HepG2 (cell line): ENCODE results near the gene IL11RA. TPM values are rescaled to one million over a fixed set of nuclear protein-coding genes. Genes with fewer than 3 reads are reported as not detected.

Experiments
- ATAC-seq: fragments of 200-7000 bp; cut with Tn5 transposase; 3 replicates; pipeline ENCODE4 v1.9.1; 2020; ENCODE audit warnings: mild to moderate bottlenecking, moderate library complexity
- BruUV-seq: library from RNA; stranded (reverse); fragments of 400-500 nt; replicated peaks from 2 replicates; lab custom pipeline; 2021; lab: Mats Ljungman, UMichigan
- CTCF ChIA-PET: fragments of 300-600 bp; formaldehyde crosslinking; extraction: SDS; loops from one replicate; lab custom pipeline; 2021; ENCODE audit warnings: low total read pairs, inconsistent platforms, low intra/inter-chr PET ratio; lab: Yijun Ruan, JAX
- POLR2A ChIA-PET: fragments of 350-600 bp; sonication (Branson Sonifier 250); formaldehyde crosslinking; loops from one replicate; lab custom pipeline; 2020; ENCODE audit warnings: antibody characterized with exemption, inconsistent platforms; lab: Yijun Ruan, JAX
- DNase-seq: peaks from one replicate; pipeline ENCODE4 v3.0.0-alpha.2; 2015; ENCODE audit warnings: low spot score
- FAIRE-seq: peaks from 3 replicates; lab custom pipeline; 2011; peaks lifted over from hg19 to GRCh38; lab: Jason Lieb, UNC
- H2AFZ ChIP-seq: one replicate; pipeline ENCODE4 v1.6.1; 2011; ENCODE audit warnings: low read length, inconsistent platforms
- H3K27ac ChIP-seq: fragments of 300-600 bp; 3 replicates; pipeline ENCODE4 v1.8.0; 2011; ENCODE audit warnings: mixed run types, mild to moderate bottlenecking, mixed read lengths, low read length, inconsistent platforms; ENCODE audit not compliant: insufficient read depth; ENCODE audit errors: extremely low read length
- H3K27me3 ChIP-seq, 2 experiments: fragments of 200-600 bp in 1 of 2; 2 replicates in 1 of 2; 3 replicates in 1 of 2; pipeline versions ENCODE4 v1.6.0 to v1.8.0; 2011; ENCODE audit warnings: low read length in 2 of 2, mild to moderate bottlenecking in 2 of 2, moderate library complexity in 2 of 2, inconsistent platforms in 1 of 2; ENCODE audit not compliant: insufficient read depth in 2 of 2, control insufficient read depth in 1 of 2
- H3K36me3 ChIP-seq, 2 experiments: fragments of 200-600 bp in 1 of 2; replicated peaks in 1 of 2; 2 replicates in 1 of 2; 3 replicates in 1 of 2; pipeline versions ENCODE4 v1.5.1 to v1.8.0; 2011; ENCODE audit warnings: low read length in 2 of 2, inconsistent platforms in 1 of 2; ENCODE audit not compliant: insufficient read depth in 2 of 2, control insufficient read depth in 1 of 2
- H3K4me1 ChIP-seq: 2 replicates; pipeline ENCODE4 v1.5.1; 2012; ENCODE audit warnings: low read length, inconsistent platforms; ENCODE audit not compliant: insufficient read depth
- H3K4me2 ChIP-seq: 2 replicates; pipeline ENCODE4 v1.6.0; 2011; ENCODE audit warnings: low read depth, low read length, inconsistent platforms
- H3K4me3 ChIP-seq, 3 experiments: fragments of 200-600 bp in 1 of 3; sonication (generic), shearing (Covaris generic) in 1 of 3; replicated peaks in 1 of 3; 2 replicates each; pipeline ENCODE4 v1.5.1; 2011 to 2016; ENCODE audit warnings: low read length in 3 of 3, inconsistent platforms in 2 of 3, low read depth in 2 of 3, mild to moderate bottlenecking in 2 of 3, control low read depth in 1 of 3, mixed read lengths in 1 of 3; ENCODE audit not compliant: insufficient read depth in 1 of 3
- H3K79me2 ChIP-seq: one replicate; pipeline ENCODE4 v1.6.1; 2011; ENCODE audit warnings: low read length, inconsistent platforms; ENCODE audit not compliant: insufficient read depth
- H3K9ac ChIP-seq: 2 replicates; pipeline ENCODE4 v1.6.0; 2011; ENCODE audit warnings: mild to moderate bottlenecking, low read depth, low read length, inconsistent platforms; ENCODE audit not compliant: insufficient read depth
- H3K9me3 ChIP-seq: 2 replicates; pipeline ENCODE4 v1.5.1; 2012; ENCODE audit warnings: mild to moderate bottlenecking, low read length
- H4K20me1 ChIP-seq: 2 replicates; pipeline ENCODE4 v1.6.0; 2011; ENCODE audit warnings: inconsistent platforms, mild to moderate bottlenecking, low read length, moderate library complexity; ENCODE audit not compliant: insufficient read depth
- RAD51 ChIP-seq: fragments of 450-650 bp; IDR thresholded peaks from 2 replicates; pipeline ENCODE4 v1.6.1; 2016; ENCODE audit warnings: borderline replicate concordance
- TOPORS ChIP-seq: sonication (generic); formaldehyde crosslinking; IDR thresholded peaks from 2 replicates; pipeline ENCODE4 v1.8.0; 2023; ENCODE audit warnings: mild to moderate bottlenecking, missing genetic modification reagents
- ZBTB44 ChIP-seq: sonication (generic); formaldehyde crosslinking; IDR thresholded peaks from 2 replicates; pipeline ENCODE4 v1.4.0; 2020; ENCODE audit warnings: missing genetic modification reagents
- ZFP36 ChIP-seq: fragments of 150-350 bp; IDR thresholded peaks from 2 replicates; pipeline ENCODE4 v1.6.1; 2018; ENCODE audit warnings: borderline replicate concordance, low read length, low read depth; ENCODE audit not compliant: partially characterized antibody
- ZNF333 ChIP-seq: sonication (generic); formaldehyde crosslinking; IDR thresholded peaks from 2 replicates; pipeline ENCODE4 v1.4.0; 2020; ENCODE audit warnings: mild to moderate bottlenecking, missing genetic modification reagents, borderline replicate concordance
- ZNF569 ChIP-seq: sonication (generic); formaldehyde crosslinking; IDR thresholded peaks from 2 replicates; pipeline ENCODE4 v1.5.0; 2020; ENCODE audit warnings: mild to moderate bottlenecking, missing genetic modification reagents, moderate library complexity, borderline replicate concordance
- ZNF792 ChIP-seq: IDR thresholded peaks from 2 replicates; pipeline ENCODE4 v1.6.1; 2016
- WGBS: methylation state at CpG from one replicate; pipeline ENCODE4 v1.1.6; 2017; ENCODE audit warnings: low lambda C conversion rate; 5-methylcytosine and 5-hydroxymethylcytosine counted together
- in situ Hi-C: cut with HindIII; loops from 2 replicates; pipeline ENCODE4 v1.10.0; 2017; ENCODE audit warnings: low pct_unique_long_range_greater_than_20kb; ENCODE audit not compliant: extremely low pct_ligation_motif_present
- intact Hi-C: fragments of 100-400 bp; cut with micrococcal nuclease; formaldehyde crosslinking; loops from one replicate; pipeline ENCODE4 v1.10.0; 2022; ENCODE audit not compliant: unreplicated experiment
- polyA plus RNA-seq, 8 experiments: library from polyadenylated mRNA; depleted of rRNA in 3 of 8; stranded (reverse) in 7 of 8; unstranded in 1 of 8; fragments of >200 nt; fragmentation: Illumina TruSeq in 4 of 8; extraction: Trizol in 4 of 8; gene quantifications; 2 replicates each; pipeline versions ENCODE4 v1.2.1 to v1.2.3, GENCODE V29; 2011 to 2016; ENCODE audit warnings: low read depth in 4 of 8, missing spikeins in 1 of 8, mixed read lengths in 1 of 8; ENCODE audit not compliant: insufficient read depth in 1 of 8
- total RNA-seq, 5 experiments: library from RNA; depleted of rRNA; stranded (reverse); fragments of >200 nt; fragmentation: Illumina TruSeq; extraction: Trizol; gene quantifications; 2 replicates each; pipeline ENCODE4 v1.2.3, GENCODE V29; 2016; ENCODE audit warnings: low read depth in 1 of 5

The IL11RA gene
- total and polyA plus RNA-seq, 2 of the 13 experiments (the other 11 are each of a cell fraction or from before 2014, with no cell fraction given): 2.0 to 4.2 TPM

- no peaks in the 10 kb centered on the region for H3K79me2 ChIP-seq
- no peak within 1 kb of the TSS for H2AFZ ChIP-seq
- H3K4me3 ChIP-seq: no peak within 1 kb of the TSS
- no peak within 1 kb of the TSS for H3K9ac ChIP-seq
- FAIRE-seq (no peak), ATAC-seq (no peak), DNase-seq (no peak)
- 47% methylated on average over 4 of the region's 4 CpGs for WGBS
- ChIA-PET POLR2A (interaction anchor here (1.3 to 4.9 kb wide), 2 partner anchors 10 to 16 kb away, joined by 4 to 40 read pairs; partner anchors contain the start of genes GALT and IL11RA), CTCF (no interaction called here)
- no peaks in the 10 kb centered on the region for H3K27me3 ChIP-seq
- H4K20me1 ChIP-seq: no peaks in the 10 kb centered on the region
- in situ Hi-C loops (no loop called here), intact Hi-C loops (no loop called here)
- peaks cover 24% of the 10 kb centered on the region for H3K4me1 ChIP-seq
- no TSS peak for BruUV-seq
- no peak within 1 kb of the TSS for H3K27ac ChIP-seq
- TF ChIP-seq ZBTB44 (CRISPR knock-in tag) (no peak), ZNF333 (CRISPR knock-in tag) (no peak), TOPORS (CRISPR knock-in tag) (no peak), ZNF792 (no peak)
- TF ChIP-seq, all 625 proteins: peak for 0
- no peak within 1 kb of the TSS for H3K4me2 ChIP-seq
- no peaks in the 10 kb centered on the region for H3K9me3 ChIP-seq
- no peaks in the 10 kb centered on the region for H3K36me3 ChIP-seq
Measured at GRCh38 chr9:34662526-34663302, 10.7 kb downstream of the IL11RA start, which contains the start of gene CCL27. TSS of gene CCL27 (minus strand) at chr9:34662657. CDS start at chr9:34662633, 24 bp downstream.

GRCh38 chr9:34663303-34663605, 11.3 kb downstream of the IL11RA start:
- no TSS peak for BruUV-seq

More at GRCh38 chr9:34663303-34663605, 11.3 kb downstream of the IL11RA start:
- H4K20me1 ChIP-seq: no peaks in the 10 kb centered on the region
- H3K9me3 ChIP-seq: no peaks in the 10 kb centered on the region
- H2AFZ ChIP-seq: no peak overlapping the region
- H3K36me3 ChIP-seq: no peaks in the 10 kb centered on the region
- TF ChIP-seq RAD51: no peak
- no peak for TF ChIP-seq ZFP36
- TF ChIP-seq ZNF569 (CRISPR knock-in tag): no peak
- H3K27me3 ChIP-seq: no peaks in the 10 kb centered on the region
- H3K27ac ChIP-seq: no peak overlapping the region
- ATAC-seq (no peak), DNase-seq (no peak), FAIRE-seq (no peak)
- H3K4me3 ChIP-seq: no peak overlapping the region
- peaks cover 24% of the 10 kb centered on the region for H3K4me1 ChIP-seq
- intact Hi-C loops (no loop called here), in situ Hi-C loops (no loop called here)
- no peak overlapping the region for H3K9ac ChIP-seq
- H3K4me2 ChIP-seq: no peak overlapping the region
- POLR2A ChIA-PET: interaction anchor here (2.4 to 4.9 kb wide), 2 partner anchors 17 to 26 kb away, joined by 13 to 40 read pairs; partner anchors contain the start of genes GALT and SIGMAR1
- CTCF ChIA-PET: interaction anchor here (0.9 to 3.3 kb wide), 2 partner anchors 11 to 39 kb away, joined by 3 to 22 read pairs; no protein-coding TSS in a partner anchor
- H3K79me2 ChIP-seq: no peaks in the 10 kb centered on the region
